Muscle layer of colon (tissue), 2 donors: ENCODE results near the gene WDR36.

Experiments
- H3K27ac ChIP-seq: one replicate; pipeline ENCODE4 v1.7.0; 2013; ENCODE audit warnings: low read depth, mild to moderate bottlenecking, low read length, moderate library complexity
- H3K27me3 ChIP-seq, 2 donors: one replicate each; pipeline ENCODE4 v1.7.0; 2013; ENCODE audit warnings: low read length in 2 of 2, mild to moderate bottlenecking in 2 of 2; ENCODE audit not compliant: insufficient read depth in 2 of 2, control insufficient read depth in 1 of 2
- H3K36me3 ChIP-seq: one replicate; pipeline ENCODE4 v1.7.0; 2013; ENCODE audit warnings: mild to moderate bottlenecking, low read length; ENCODE audit not compliant: insufficient read depth
- H3K4me1 ChIP-seq: one replicate; pipeline ENCODE4 v1.7.0; 2013; ENCODE audit warnings: mild to moderate bottlenecking, low read length; ENCODE audit not compliant: insufficient read depth
- H3K4me3 ChIP-seq, 2 donors: one replicate each; pipeline ENCODE4 v1.7.0; 2013; ENCODE audit warnings: low read length in 2 of 2, low read depth in 1 of 2, mild to moderate bottlenecking in 1 of 2, moderate library complexity in 1 of 2
- H3K9ac ChIP-seq: one replicate; pipeline ENCODE4 v1.7.0; 2013; ENCODE audit warnings: low read length
- H3K9me3 ChIP-seq: one replicate; pipeline ENCODE4 v1.7.0; 2013; ENCODE audit warnings: mild to moderate bottlenecking, low read length
- donor health status: abdominal sarcoma.
- donor health status: Adenocarcinoma of cecum.

Gene WDR36

GRCh38 chr5:111126896-111127295 is 34.7 kb downstream of the WDR36 start:
- no peak overlapping the region for H3K27ac ChIP-seq
- H3K9me3 ChIP-seq, result no peaks in the 10 kb centered on the region
- H3K9ac ChIP-seq, result no peak overlapping the region
- no peak overlapping the region for H3K4me3 ChIP-seq
- peaks cover 30% of the 10 kb centered on the region for H3K36me3 ChIP-seq
- no peaks in the 10 kb centered on the region for H3K27me3 ChIP-seq
- H3K4me1 ChIP-seq, result no peaks in the 10 kb centered on the region

GRCh38 chr5:111127453-111128195 is 35.5 kb downstream of the WDR36 start:
- no peaks in the 10 kb centered on the region for H3K27me3 ChIP-seq
- H3K4me1 ChIP-seq, result no peaks in the 10 kb centered on the region
- no peak overlapping the region for H3K4me3 ChIP-seq
- no peak overlapping the region for H3K27ac ChIP-seq
- no peak overlapping the region for H3K9ac ChIP-seq
- peaks cover 25% of the 10 kb centered on the region for H3K36me3 ChIP-seq
- no peaks in the 10 kb centered on the region for H3K9me3 ChIP-seq

- Histone ChIP-seq H3K4me1 (no peaks in the 10 kb centered on the region), H3K9me3 (no peaks in the 10 kb centered on the region), H3K27ac (no peak overlapping the region), H3K27me3 (no peaks in the 10 kb centered on the region), H3K9ac (no peak overlapping the region), H3K36me3 (peaks cover 14% of the 10 kb centered on the region), H3K4me3 (no peak overlapping the region)
Measured at GRCh38 chr5:111129938-111130337, 37.8 kb downstream of the WDR36 start.

- peaks cover 10% of the 10 kb centered on the region for H3K36me3 ChIP-seq
- no peaks in the 10 kb centered on the region for H3K9me3 ChIP-seq
- no peak overlapping the region for H3K4me3 ChIP-seq
- H3K4me1 ChIP-seq, result no peaks in the 10 kb centered on the region
- H3K27me3 ChIP-seq, result no peaks in the 10 kb centered on the region
- no peak overlapping the region for H3K27ac ChIP-seq
- no peak overlapping the region for H3K9ac ChIP-seq
Measured at GRCh38 chr5:111131356-111131755, 39.2 kb downstream of the WDR36 start.

- Histone ChIP-seq H3K4me3 (no peak overlapping the region), H3K27me3 (no peaks in the 10 kb centered on the region), H3K27ac (no peak overlapping the region), H3K9ac (no peak overlapping the region), H3K4me1 (no peaks in the 10 kb centered on the region), H3K9me3 (no peaks in the 10 kb centered on the region), H3K36me3 (peaks cover 3% of the 10 kb centered on the region)
Measured at GRCh38 chr5:111132076-111132475, 39.9 kb downstream of the WDR36 start.

GRCh38 chr5:111132731-111133435 is 40.7 kb downstream of the WDR36 start:
- Histone ChIP-seq H3K4me3 (no peak overlapping the region), H3K36me3 (peaks cover 3% of the 10 kb centered on the region), H3K4me1 (no peaks in the 10 kb centered on the region), H3K27me3 (no peaks in the 10 kb centered on the region), H3K27ac (no peak overlapping the region), H3K9me3 (no peaks in the 10 kb centered on the region), H3K9ac (no peak overlapping the region)

- H3K27me3 ChIP-seq, result no peaks in the 10 kb centered on the region
- no peaks in the 10 kb centered on the region for H3K9me3 ChIP-seq
- H3K27ac ChIP-seq, result no peak overlapping the region
- no peak overlapping the region for H3K9ac ChIP-seq
- H3K36me3 ChIP-seq, result peaks cover 3% of the 10 kb centered on the region
- no peak overlapping the region for H3K4me3 ChIP-seq
- no peaks in the 10 kb centered on the region for H3K4me1 ChIP-seq
Measured at GRCh38 chr5:111133436-111133751, 41.2 kb downstream of the WDR36 start.

GRCh38 chr5:111134087-111134486 is 41.9 kb downstream of the WDR36 start:
- H3K9me3 ChIP-seq, result no peaks in the 10 kb centered on the region
- H3K27ac ChIP-seq, result no peak overlapping the region
- no peaks in the 10 kb centered on the region for H3K27me3 ChIP-seq
- no peak overlapping the region for H3K4me3 ChIP-seq
- no peak overlapping the region for H3K9ac ChIP-seq
- peaks cover under 1% of the 10 kb centered on the region for H3K36me3 ChIP-seq
- H3K4me1 ChIP-seq, result no peaks in the 10 kb centered on the region

GRCh38 chr5:111134864-111135263 is 42.7 kb downstream of the WDR36 start:
- Histone ChIP-seq H3K36me3 (no peaks in the 10 kb centered on the region), H3K9ac (no peak overlapping the region), H3K4me1 (no peaks in the 10 kb centered on the region), H3K27ac (no peak overlapping the region), H3K27me3 (no peaks in the 10 kb centered on the region), H3K4me3 (no peak overlapping the region), H3K9me3 (no peaks in the 10 kb centered on the region)

- no peak overlapping the region for H3K27ac ChIP-seq
- H3K4me1 ChIP-seq, result no peaks in the 10 kb centered on the region
- no peaks in the 10 kb centered on the region for H3K36me3 ChIP-seq
- H3K4me3 ChIP-seq, result no peak overlapping the region
- no peaks in the 10 kb centered on the region for H3K9me3 ChIP-seq
- H3K27me3 ChIP-seq, result no peaks in the 10 kb centered on the region
- no peak overlapping the region for H3K9ac ChIP-seq
Measured at GRCh38 chr5:111135363-111135762, 43.2 kb downstream of the WDR36 start.

GRCh38 chr5:111135946-111136345 is 43.8 kb downstream of the WDR36 start:
- Histone ChIP-seq H3K4me3 (no peak overlapping the region), H3K27me3 (no peaks in the 10 kb centered on the region), H3K27ac (no peak overlapping the region), H3K4me1 (no peaks in the 10 kb centered on the region), H3K9ac (no peak overlapping the region), H3K9me3 (no peaks in the 10 kb centered on the region), H3K36me3 (no peaks in the 10 kb centered on the region)

- H3K27me3 ChIP-seq, result no peaks in the 10 kb centered on the region
Measured at GRCh38 chr5:111138096-111138495, 45.9 kb downstream of the WDR36 start.

More at GRCh38 chr5:111138096-111138495, 45.9 kb downstream of the WDR36 start:
- Histone ChIP-seq H3K9me3 (no peaks in the 10 kb centered on the region), H3K9ac (no peak overlapping the region), H3K4me3 (no peak overlapping the region), H3K36me3 (no peaks in the 10 kb centered on the region), H3K4me1 (no peaks in the 10 kb centered on the region), H3K27ac (no peak overlapping the region)
